ENCODE measurements around the gene VMO1. TPM values are rescaled to one million over a fixed set of nuclear protein-coding genes. Genes with fewer than 3 reads are reported as not detected.
A peak's percentile ranks its signal among the peaks of the same experiment; 100 is the strongest.

The VMO1 gene
- polyA plus RNA-seq, 1 donor from 2014 or later, result 1.6 TPM

DNA sequence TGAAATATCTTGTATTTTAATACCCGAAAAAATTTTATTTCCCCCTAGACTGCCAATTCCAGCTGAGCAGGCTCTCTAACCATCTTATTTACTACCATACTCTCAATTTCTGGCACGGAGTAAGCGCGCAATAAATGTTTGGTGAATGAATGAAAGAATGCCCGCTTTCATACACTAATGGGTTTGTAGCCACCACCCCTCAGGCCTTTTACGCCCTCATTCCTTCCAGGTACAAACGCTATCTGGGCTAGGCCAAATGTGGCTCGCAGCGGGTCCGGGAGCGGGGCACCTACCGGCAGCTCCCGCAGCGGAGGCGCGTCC, 20.3 kb upstream of the VMO1 start:
- no peak overlapping the region for H3K27ac ChIP-seq (ENCODE audit: low read length)
- H3K4me2 ChIP-seq (ENCODE audit: low read length), result no peak overlapping the region
- no peaks in the 10 kb centered on the region for H3K9me2 ChIP-seq (ENCODE audit: insufficient read depth, low read length)
- no peaks in the 10 kb centered on the region for H3K79me2 ChIP-seq (replicated peaks; ENCODE audit: insufficient read depth, low read length)
- H4K20me1 ChIP-seq (ENCODE audit: insufficient read depth), result no peaks in the 10 kb centered on the region
- H3K36me3 ChIP-seq (ENCODE audit: insufficient read depth, low read length), result no peaks in the 10 kb centered on the region
- H2AFZ ChIP-seq (ENCODE audit: low read depth, low read length), result no peak overlapping the region
- TF ChIP-seq TAF1 (IDR thresholded peaks at IDR 0.05; ENCODE audit: low read depth), result no peak
- TF ChIP-seq SMC3 (conservative IDR thresholded peaks at IDR 0.05; ENCODE audit: poor library complexity), result no peak
- no peak for TF ChIP-seq EZH2 (IDR thresholded peaks at IDR 0.05; ENCODE audit: borderline replicate concordance, insufficient read depth, low read length, poor library complexity, severe bottlenecking)
- TF ChIP-seq, protein P1, sequence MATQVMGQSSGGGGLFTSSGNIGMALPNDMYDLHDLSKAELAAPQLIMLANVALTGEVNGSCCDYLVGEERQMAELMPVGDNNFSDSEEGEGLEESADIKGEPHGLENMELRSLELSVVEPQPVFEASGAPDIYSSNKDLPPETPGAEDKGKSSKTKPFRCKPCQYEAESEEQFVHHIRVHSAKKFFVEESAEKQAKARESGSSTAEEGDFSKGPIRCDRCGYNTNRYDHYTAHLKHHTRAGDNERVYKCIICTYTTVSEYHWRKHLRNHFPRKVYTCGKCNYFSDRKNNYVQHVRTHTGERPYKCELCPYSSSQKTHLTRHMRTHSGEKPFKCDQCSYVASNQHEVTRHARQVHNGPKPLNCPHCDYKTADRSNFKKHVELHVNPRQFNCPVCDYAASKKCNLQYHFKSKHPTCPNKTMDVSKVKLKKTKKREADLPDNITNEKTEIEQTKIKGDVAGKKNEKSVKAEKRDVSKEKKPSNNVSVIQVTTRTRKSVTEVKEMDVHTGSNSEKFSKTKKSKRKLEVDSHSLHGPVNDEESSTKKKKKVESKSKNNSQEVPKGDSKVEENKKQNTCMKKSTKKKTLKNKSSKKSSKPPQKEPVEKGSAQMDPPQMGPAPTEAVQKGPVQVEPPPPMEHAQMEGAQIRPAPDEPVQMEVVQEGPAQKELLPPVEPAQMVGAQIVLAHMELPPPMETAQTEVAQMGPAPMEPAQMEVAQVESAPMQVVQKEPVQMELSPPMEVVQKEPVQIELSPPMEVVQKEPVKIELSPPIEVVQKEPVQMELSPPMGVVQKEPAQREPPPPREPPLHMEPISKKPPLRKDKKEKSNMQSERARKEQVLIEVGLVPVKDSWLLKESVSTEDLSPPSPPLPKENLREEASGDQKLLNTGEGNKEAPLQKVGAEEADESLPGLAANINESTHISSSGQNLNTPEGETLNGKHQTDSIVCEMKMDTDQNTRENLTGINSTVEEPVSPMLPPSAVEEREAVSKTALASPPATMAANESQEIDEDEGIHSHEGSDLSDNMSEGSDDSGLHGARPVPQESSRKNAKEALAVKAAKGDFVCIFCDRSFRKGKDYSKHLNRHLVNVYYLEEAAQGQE (IDR thresholded peaks at IDR 0.05; ENCODE audit: borderline replicate concordance), result no peak
- no peak for TF ChIP-seq EP300 (conservative IDR thresholded peaks at IDR 0.05; ENCODE audit: poor library complexity, severe bottlenecking)
- TF ChIP-seq, protein P2, sequence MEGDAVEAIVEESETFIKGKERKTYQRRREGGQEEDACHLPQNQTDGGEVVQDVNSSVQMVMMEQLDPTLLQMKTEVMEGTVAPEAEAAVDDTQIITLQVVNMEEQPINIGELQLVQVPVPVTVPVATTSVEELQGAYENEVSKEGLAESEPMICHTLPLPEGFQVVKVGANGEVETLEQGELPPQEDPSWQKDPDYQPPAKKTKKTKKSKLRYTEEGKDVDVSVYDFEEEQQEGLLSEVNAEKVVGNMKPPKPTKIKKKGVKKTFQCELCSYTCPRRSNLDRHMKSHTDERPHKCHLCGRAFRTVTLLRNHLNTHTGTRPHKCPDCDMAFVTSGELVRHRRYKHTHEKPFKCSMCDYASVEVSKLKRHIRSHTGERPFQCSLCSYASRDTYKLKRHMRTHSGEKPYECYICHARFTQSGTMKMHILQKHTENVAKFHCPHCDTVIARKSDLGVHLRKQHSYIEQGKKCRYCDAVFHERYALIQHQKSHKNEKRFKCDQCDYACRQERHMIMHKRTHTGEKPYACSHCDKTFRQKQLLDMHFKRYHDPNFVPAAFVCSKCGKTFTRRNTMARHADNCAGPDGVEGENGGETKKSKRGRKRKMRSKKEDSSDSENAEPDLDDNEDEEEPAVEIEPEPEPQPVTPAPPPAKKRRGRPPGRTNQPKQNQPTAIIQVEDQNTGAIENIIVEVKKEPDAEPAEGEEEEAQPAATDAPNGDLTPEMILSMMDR (IDR thresholded peaks at IDR 0.05; ENCODE audit: poor library complexity, severe bottlenecking), result no peak
- no peak for TF ChIP-seq MXI1 (conservative IDR thresholded peaks at IDR 0.05; ENCODE audit: poor library complexity, severe bottlenecking)
- no peak for TF ChIP-seq RAD21 (conservative IDR thresholded peaks at IDR 0.05)
- TF ChIP-seq POLR2AphosphoS5 (IDR thresholded peaks at IDR 0.05), result no peak
- no peaks in the 10 kb centered on the region for H3F3A ChIP-seq (ENCODE audit: insufficient read depth, low read length, poor library complexity, severe bottlenecking)
- peaks cover 11% of the 10 kb centered on the region for H3K27me3 ChIP-seq (ENCODE audit: insufficient read depth, low read depth, low read length)
- no peaks in the 10 kb centered on the region for H3K9me3 ChIP-seq (ENCODE audit: low read length)
- peak overlapping the region; percentile 59 for H3K4me3 ChIP-seq (ENCODE audit: low read length)
- peak overlapping the region; percentile 46 for H3K9ac ChIP-seq (ENCODE audit: low read length)

GRCh38 chr17:4802228-4802627, 16.1 kb upstream of the VMO1 start, which contains the start of gene C17orf114:
TSS of gene C17orf114 (minus strand) at chr17:4802328.
- no peaks in the 10 kb centered on the region for H4K20me1 ChIP-seq (ENCODE audit: insufficient read depth)
- H3K27me3 ChIP-seq (ENCODE audit: insufficient read depth, low read depth, low read length), result peaks cover 7% of the 10 kb centered on the region
- H3K36me3 ChIP-seq (ENCODE audit: insufficient read depth, low read length), result no peaks in the 10 kb centered on the region
- H3K9me3 ChIP-seq (ENCODE audit: low read length), result no peaks in the 10 kb centered on the region
- TF ChIP-seq EZH2 (IDR thresholded peaks at IDR 0.05; ENCODE audit: borderline replicate concordance, insufficient read depth, low read length, poor library complexity, severe bottlenecking) (no peak), TAF1 (IDR thresholded peaks at IDR 0.05; ENCODE audit: low read depth) (no peak), SMC3 (conservative IDR thresholded peaks at IDR 0.05; ENCODE audit: poor library complexity) (no peak), POLR2AphosphoS5 (IDR thresholded peaks at IDR 0.05) (no peak), EP300 (conservative IDR thresholded peaks at IDR 0.05; ENCODE audit: poor library complexity, severe bottlenecking) (no peak), RAD21 (conservative IDR thresholded peaks at IDR 0.05) (no peak), MXI1 (conservative IDR thresholded peaks at IDR 0.05; ENCODE audit: poor library complexity, severe bottlenecking) (no peak)
- TF ChIP-seq, protein P2 (IDR thresholded peaks at IDR 0.05; ENCODE audit: poor library complexity, severe bottlenecking), result no peak
- TF ChIP-seq, protein P1 (IDR thresholded peaks at IDR 0.05; ENCODE audit: borderline replicate concordance), result no peak
- H2AFZ ChIP-seq (ENCODE audit: low read depth, low read length), result no peak within 1 kb of the TSS
- no peaks in the 10 kb centered on the region for H3K9me2 ChIP-seq (ENCODE audit: insufficient read depth, low read length)
- H3K9ac ChIP-seq (ENCODE audit: low read length), result no peak within 1 kb of the TSS
- no peak within 1 kb of the TSS for H3K4me3 ChIP-seq (ENCODE audit: low read length)
- no peak within 1 kb of the TSS for H3K4me2 ChIP-seq (ENCODE audit: low read length)
- no peak within 1 kb of the TSS for H3K27ac ChIP-seq (ENCODE audit: low read length)
- peaks cover 2% of the 10 kb centered on the region for H3K79me2 ChIP-seq (replicated peaks; ENCODE audit: insufficient read depth, low read length)
- H3F3A ChIP-seq (ENCODE audit: insufficient read depth, low read length, poor library complexity, severe bottlenecking), result no peaks in the 10 kb centered on the region
